D721Med (cell line): Measurements from ENCODE around the gene FAM131A.

Experiments
- DNase-seq: peaks from one replicate; pipeline ENCODE4 v3.0.0; 2011; ENCODE audit warnings: low spot score; ENCODE audit not compliant: insufficient read length
- FAIRE-seq: peaks from 2 replicates; lab custom pipeline; 2011; peaks lifted over from hg19 to GRCh38; lab: Jason Lieb, UNC
- CTCF ChIP-seq: IDR thresholded peaks from 2 replicates; pipeline ENCODE4 v1.5.1; 2012; ENCODE audit warnings: mild to moderate bottlenecking, control low read depth; ENCODE audit not compliant: insufficient read depth; ENCODE audit errors: missing control alignments

FAM131A gene

GRCh38 chr3:184389935-184390528 lies 52.6 kb downstream of the FAM131A start:
- no peak for FAIRE-seq
- DNase-seq: no peak

DNA sequence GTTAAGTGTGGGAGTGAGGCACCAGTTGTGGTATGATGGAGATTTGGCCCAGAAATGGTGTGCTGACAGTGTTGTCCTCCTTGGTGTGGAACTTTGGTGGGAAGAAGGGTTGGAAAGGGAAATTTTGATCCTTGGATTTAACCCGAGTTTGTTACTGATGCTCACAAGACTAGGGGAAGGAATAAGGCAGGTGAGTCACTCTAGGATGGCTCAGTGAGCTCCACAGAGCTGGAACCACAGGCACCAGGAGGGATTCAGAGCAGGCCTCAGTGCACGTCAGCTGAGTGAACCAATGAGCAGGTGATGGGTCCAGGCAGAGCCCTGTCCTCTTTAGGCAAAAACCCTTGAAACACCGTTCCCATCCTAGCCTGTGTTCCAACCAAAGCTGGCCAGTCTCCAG lies 53.9 kb downstream of the FAM131A start:
- FAIRE-seq: no peak
- no peak for DNase-seq
- TF ChIP-seq CTCF: no peak

More at GRCh38 chr3:184389935-184390528, 52.6 kb downstream of the FAM131A start:
- no peak for TF ChIP-seq CTCF

- FAIRE-seq: no peak
- DNase-seq: no peak
- no peak for TF ChIP-seq CTCF
Measured at GRCh38 chr3:184395320-184395660, 57.9 kb downstream of the FAM131A start.
